Lower lobe of right lung (tissue), 2 donors: Measurements from ENCODE around the gene GAL3ST1. TPM values are rescaled to one million over a fixed set of nuclear protein-coding genes. Genes with fewer than 3 reads are reported as not detected.
A peak's percentile ranks its signal among the peaks of the same experiment; 100 is the strongest.
"Not testable (repeated sequence)": the region's sequence is repeated elsewhere in the genome, so short reads cannot be mapped to it uniquely, and the experiment has no call there.

ENCODE experiments used
- ATAC-seq, 2 donors: fragments of 200-7000 bp; cut with Tn5 transposase; one replicate each; pipeline ENCODE4 v1.9.1; 2020 to 2022; ENCODE audit warnings: mild to moderate bottlenecking in 2 of 2, moderate library complexity in 2 of 2
- DNase-seq: peaks from one replicate; pipeline ENCODE4 v3.0.0-alpha.2; 2020
- H3K27ac ChIP-seq: fragments of 200-600 bp; one replicate; pipeline ENCODE4 v1.8.0; 2022
- H3K27me3 ChIP-seq: fragments of 200-600 bp; one replicate; pipeline ENCODE4 v1.8.0; 2022; ENCODE audit warnings: low read depth
- H3K36me3 ChIP-seq: fragments of 200-600 bp; one replicate; pipeline ENCODE4 v1.8.0; 2022; ENCODE audit warnings: mild to moderate bottlenecking
- H3K4me1 ChIP-seq: fragments of 200-600 bp; one replicate; pipeline ENCODE4 v1.8.0; 2022
- H3K4me3 ChIP-seq: fragments of 200-600 bp; one replicate; pipeline ENCODE4 v1.8.0; 2022; ENCODE audit warnings: mild to moderate bottlenecking
- H3K9me3 ChIP-seq: fragments of 200-600 bp; one replicate; pipeline ENCODE4 v1.8.0; 2022
- CTCF ChIP-seq: fragments of 200-600 bp; IDR thresholded peaks from one replicate; pipeline ENCODE4 v1.8.0; 2022; ENCODE audit warnings: antibody characterized with exemption, mild to moderate bottlenecking
- intact Hi-C: fragments of 100-400 bp; cut with DNase I; formaldehyde crosslinking; loops from one replicate; pipeline ENCODE4 v1.11.0; 2022
- total RNA-seq: library from RNA; stranded (reverse); fragmentation: NEBNext Ultra II Directional; extraction: Animal tissue kit (Norgen Biotek cat#: 25700); gene quantifications from one replicate; pipeline ENCODE4 v1.2.1, GENCODE V29; 2021
- donor health status: DM: no; HTN: yes; CAD: no; lungs with severe emphysema.

GAL3ST1 gene
- total RNA-seq, 1 donor from 2014 or later, result 1.7 TPM

GRCh38 chr22:30542811-30543188 lies 31.7 kb downstream of the GAL3ST1 start:
- DNase-seq, result no peak
- H3K36me3 ChIP-seq, result no peaks in the 10 kb centered on the region
- peaks cover 18% of the 10 kb centered on the region for H3K27me3 ChIP-seq
- H3K27ac ChIP-seq, result peak overlapping the region; percentile 65
- peak overlapping the region; percentile 51 for H3K4me3 ChIP-seq
- no peaks in the 10 kb centered on the region for H3K9me3 ChIP-seq
- no peak for TF ChIP-seq CTCF
- no peak for ATAC-seq
- intact Hi-C loops, result no loop called here
- H3K4me1 ChIP-seq, result peaks cover 5% of the 10 kb centered on the region

- peak; percentile 57 for DNase-seq
- Histone ChIP-seq H3K36me3 (no peaks in the 10 kb centered on the region), H3K27ac (peak overlapping the region; percentile 65), H3K4me1 (peaks cover 5% of the 10 kb centered on the region), H3K4me3 (peak overlapping the region; percentile 51), H3K9me3 (no peaks in the 10 kb centered on the region), H3K27me3 (peaks cover 18% of the 10 kb centered on the region)
- intact Hi-C loops, result no loop called here
- peak; percentile 78 for ATAC-seq
- no peak for TF ChIP-seq CTCF
These were observed 32.3 kb downstream of the GAL3ST1 start for GRCh38 chr22:30541961-30542810.

GRCh38 chr22:30541511-30541910 lies 33.0 kb downstream of the GAL3ST1 start:
- Histone ChIP-seq H3K4me3 (peak overlapping the region; percentile 51), H3K27ac (peak overlapping the region; percentile 65), H3K27me3 (peaks cover 18% of the 10 kb centered on the region)
- intact Hi-C loops, DNase-seq, H3K9me3 ChIP-seq, H3K36me3 ChIP-seq, H3K4me1 ChIP-seq: not testable (repeated sequence)
- peak; percentile 38 to 42 for ATAC-seq

- peaks cover 5% of the 10 kb centered on the region for H3K4me1 ChIP-seq
- no peaks in the 10 kb centered on the region for H3K36me3 ChIP-seq
- H3K27ac ChIP-seq, result no peak overlapping the region
- intact Hi-C loops, result no loop called here
- DNase-seq, result no peak
- TF ChIP-seq CTCF, result no peak
- no peak for ATAC-seq
- no peak overlapping the region for H3K4me3 ChIP-seq
- H3K27me3 ChIP-seq, result peaks cover 18% of the 10 kb centered on the region
- H3K9me3 ChIP-seq, result no peaks in the 10 kb centered on the region
These were observed 35.1 kb downstream of the GAL3ST1 start for GRCh38 chr22:30539368-30539767.

- no peaks in the 10 kb centered on the region for H3K36me3 ChIP-seq
- no peak for DNase-seq
These were observed 36.2 kb downstream of the GAL3ST1 start for GRCh38 chr22:30538280-30538679.

More at GRCh38 chr22:30538280-30538679, 36.2 kb downstream of the GAL3ST1 start:
- Histone ChIP-seq H3K9me3 (no peaks in the 10 kb centered on the region), H3K27me3 (peaks cover 18% of the 10 kb centered on the region), H3K27ac (no peak overlapping the region), H3K4me1 (peaks cover 5% of the 10 kb centered on the region), H3K4me3 (no peak overlapping the region)
- TF ChIP-seq CTCF, result no peak
- ATAC-seq, result no peak
- intact Hi-C loops, result no loop called here
